Activated naive CD4-positive, alpha-beta T cell treated with anti-CD3 and anti-CD28 coated beads, Interleukin-2, amount 50 U/mL, for 72 hours (primary cell): ENCODE data around the gene ZNF778. TPM values are rescaled to one million over a fixed set of nuclear protein-coding genes. Genes with fewer than 3 reads are reported as not detected.

Experiments
- ATAC-seq, 2 donors: fragments of 150-1000 bp; cut with Tn5 transposase; 2 replicates each; pipeline ENCODE4 v1.10.0; 2021; ENCODE audit warnings: mild to moderate bottlenecking in 2 of 2, moderate library complexity in 2 of 2
- DNase-seq, 2 donors: peaks; one replicate each; pipeline ENCODE4 v3.0.0; 2021 to 2022; ENCODE audit warnings: low spot score in 2 of 2
- H3K27ac Mint-ChIP-seq, 2 donors: one replicate each; pipeline ENCODE4 v1.8.0; 2022; ENCODE audit warnings: mild to moderate bottlenecking in 2 of 2, mixed read lengths in 2 of 2
- H3K36me3 Mint-ChIP-seq, 2 donors: one replicate each; pipeline ENCODE4 v1.8.0; 2022; ENCODE audit warnings: mixed read lengths in 2 of 2
- H3K9me3 Mint-ChIP-seq, 2 donors: one replicate each; pipeline ENCODE4 v1.8.0; 2022; ENCODE audit warnings: mixed read lengths in 2 of 2
- total RNA-seq, 2 donors: library from RNA; stranded (reverse); gene quantifications; one replicate each; pipeline ENCODE4 v1.2.3, GENCODE V29; 2022

The ZNF778 gene
- total RNA-seq, 2 donors from 2014 or later, result 6.1 to 12.2 TPM

- H3K9me3 Mint-ChIP-seq, result no peaks in the 10 kb centered on the region
- ATAC-seq, result no peak
- H3K36me3 Mint-ChIP-seq, result peaks cover 8 to 9% of the 10 kb centered on the region in 2 donors
- no peak within 1 kb of the TSS for H3K27ac Mint-ChIP-seq
- no peak for DNase-seq
Measured at GRCh38 chr16:89200124-89200849, 17.2 kb upstream of the ZNF778 start, which contains the start of gene SLC22A31. Gene SLC22A31 (minus strand): TSS chr16:89200537. CDS start chr16:89200501, 36 bp downstream.

GRCh38 chr16:89200850-89201411 lies 16.6 kb upstream of the ZNF778 start:
- H3K9me3 Mint-ChIP-seq, result no peaks in the 10 kb centered on the region
- H3K36me3 Mint-ChIP-seq, result peaks cover 8 to 9% of the 10 kb centered on the region in 2 donors
- no peak overlapping the region for H3K27ac Mint-ChIP-seq
- ATAC-seq, result peak in 1 of 2 donors; percentile 10
- DNase-seq, result no peak

- Mint-ChIP-seq H3K36me3 (peaks cover 8 to 9% of the 10 kb centered on the region in 2 donors), H3K27ac (no peak overlapping the region), H3K9me3 (no peaks in the 10 kb centered on the region)
- ATAC-seq (peak; percentile 85 to 91), DNase-seq (peak in 1 of 2 donors; percentile 86)
Measured at GRCh38 chr16:89201439-89202377, 15.8 kb upstream of the ZNF778 start.

GRCh38 chr16:89202422-89203215 lies 14.9 kb upstream of the ZNF778 start:
- Mint-ChIP-seq H3K36me3 (peaks cover 8 to 9% of the 10 kb centered on the region in 2 donors), H3K9me3 (no peaks in the 10 kb centered on the region), H3K27ac (no peak overlapping the region)
- no peak for DNase-seq
- no peak for ATAC-seq

GRCh38 chr16:89207993-89208392 lies 9.5 kb upstream of the ZNF778 start:
- Mint-ChIP-seq H3K27ac (no peak overlapping the region), H3K9me3 (no peaks in the 10 kb centered on the region), H3K36me3 (peaks cover 3 to 4% of the 10 kb centered on the region in 2 donors)
- ATAC-seq (no peak), DNase-seq (no peak)

GRCh38 chr16:89209522-89210044 lies 7.9 kb upstream of the ZNF778 start:
- no peak for DNase-seq
- H3K9me3 Mint-ChIP-seq, result no peaks in the 10 kb centered on the region
- H3K27ac Mint-ChIP-seq, result no peak overlapping the region
- no peaks in the 10 kb centered on the region for H3K36me3 Mint-ChIP-seq
- no peak for ATAC-seq

- DNase-seq (no peak), ATAC-seq (no peak)
- Mint-ChIP-seq H3K36me3 (no peaks in the 10 kb centered on the region), H3K9me3 (no peaks in the 10 kb centered on the region), H3K27ac (no peak overlapping the region)
Measured at GRCh38 chr16:89210165-89210903, 7.2 kb upstream of the ZNF778 start.

- no peaks in the 10 kb centered on the region for H3K36me3 Mint-ChIP-seq
- no peaks in the 10 kb centered on the region for H3K9me3 Mint-ChIP-seq
- H3K27ac Mint-ChIP-seq, result no peak overlapping the region
- ATAC-seq, result no peak
- DNase-seq, result no peak
Measured at GRCh38 chr16:89210904-89211515, 6.5 kb upstream of the ZNF778 start.

- Mint-ChIP-seq H3K27ac (peak overlapping the region; percentile 89 to 91), H3K36me3 (peaks cover 0 to 5% of the 10 kb centered on the region in 2 donors), H3K9me3 (no peaks in the 10 kb centered on the region)
- peak; percentile 71 to 79 for ATAC-seq
- peak; percentile 74 to 80 for DNase-seq
Measured at GRCh38 chr16:89216315-89217137, 977 bp upstream of the ZNF778 start.

- Mint-ChIP-seq H3K27ac (peak overlapping the region; percentile 89 to 91), H3K9me3 (no peaks in the 10 kb centered on the region), H3K36me3 (peaks cover 0 to 5% of the 10 kb centered on the region in 2 donors)
- ATAC-seq (no peak), DNase-seq (no peak)
Measured at GRCh38 chr16:89217138-89217387, 440 bp upstream of the ZNF778 start.

- H3K9me3 Mint-ChIP-seq, result no peaks in the 10 kb centered on the region
- H3K27ac Mint-ChIP-seq, result peak overlapping the region in 1 of 2 donors; percentile 29
- H3K36me3 Mint-ChIP-seq, result peaks cover 6 to 12% of the 10 kb centered on the region in 2 donors
- ATAC-seq (no peak), DNase-seq (no peak)
Measured at GRCh38 chr16:89219365-89219764, 1.9 kb downstream of the ZNF778 start.

GRCh38 chr16:89221604-89222003 lies 4.1 kb downstream of the ZNF778 start:
- peaks cover 1 to 2% of the 10 kb centered on the region in 2 donors for H3K9me3 Mint-ChIP-seq
- H3K36me3 Mint-ChIP-seq, result peaks cover 27 to 32% of the 10 kb centered on the region in 2 donors
- no peak for ATAC-seq
- no peak for DNase-seq
- no peak overlapping the region for H3K27ac Mint-ChIP-seq

GRCh38 chr16:89222931-89223330 lies 5.4 kb downstream of the ZNF778 start:
- no peak for DNase-seq
- H3K36me3 Mint-ChIP-seq, result peaks cover 40% of the 10 kb centered on the region in 2 donors
- ATAC-seq, result no peak
- H3K27ac Mint-ChIP-seq, result no peak overlapping the region
- peaks cover 5 to 12% of the 10 kb centered on the region in 2 donors for H3K9me3 Mint-ChIP-seq

- Mint-ChIP-seq H3K36me3 (peaks cover 52 to 54% of the 10 kb centered on the region in 2 donors), H3K9me3 (peaks cover 15 to 24% of the 10 kb centered on the region in 2 donors), H3K27ac (no peak overlapping the region)
- ATAC-seq, result no peak
- DNase-seq, result no peak
Measured at GRCh38 chr16:89224665-89225064, 7.2 kb downstream of the ZNF778 start.
